Adipose tissue (tissue), 3 donors: ENCODE results near the gene RFWD3. TPM values are rescaled to one million over a fixed set of nuclear protein-coding genes. Genes with fewer than 3 reads are reported as not detected.

Experiments
- polyA plus RNA-seq, 3 donors: library from polyadenylated mRNA; stranded (reverse); fragments of 200-250 nt; gene quantifications; one replicate each; pipeline ENCODE4 v1.2.3, GENCODE V29; 2013
- donor health status: healthy with polysubstance abuse.
- donor health status: Bipolar disorder and iron deficiency.
- donor health status: healthy.

The RFWD3 gene
- polyA plus RNA-seq, 3 donors: 2.8 to 6.3 (median 4.2) TPM

Other genes starting within 250 kb of the RFWD3 start
- gene CLEC18B, start 245.4 kb downstream of the RFWD3 start, polyA plus RNA-seq: under 1 TPM; 0.15 to 0.71 (median 0.45) TPM
- gene GLG1, start 59.8 kb downstream of the RFWD3 start, polyA plus RNA-seq: 10 to 100 TPM; 23.8 to 39.1 (median 38.9) TPM
- 10 to 100 TPM in 2 of 3 donors, 1 to 10 TPM in 1; 5.6 to 15.0 (median 13.4) TPM for gene MLKL, start 34.0 kb upstream of the RFWD3 start, polyA plus RNA-seq
- gene FA2H, start 107.9 kb upstream of the RFWD3 start, polyA plus RNA-seq: 1 to 10 TPM; 1.0 to 4.0 (median 2.8) TPM